ENCODE results near the gene TACC3. TPM values are rescaled to one million over a fixed set of nuclear protein-coding genes. Genes with fewer than 3 reads are reported as not detected.

Gene TACC3
- total RNA-seq, 4 donors from 2014 or later, result 8.6 to 15.0 (median 11.9) TPM

- 79 to 89% methylated on average over 18 to 29 of the region's 34 CpGs for WGBS, 2 donors
- TF ChIP-seq, protein P1, sequence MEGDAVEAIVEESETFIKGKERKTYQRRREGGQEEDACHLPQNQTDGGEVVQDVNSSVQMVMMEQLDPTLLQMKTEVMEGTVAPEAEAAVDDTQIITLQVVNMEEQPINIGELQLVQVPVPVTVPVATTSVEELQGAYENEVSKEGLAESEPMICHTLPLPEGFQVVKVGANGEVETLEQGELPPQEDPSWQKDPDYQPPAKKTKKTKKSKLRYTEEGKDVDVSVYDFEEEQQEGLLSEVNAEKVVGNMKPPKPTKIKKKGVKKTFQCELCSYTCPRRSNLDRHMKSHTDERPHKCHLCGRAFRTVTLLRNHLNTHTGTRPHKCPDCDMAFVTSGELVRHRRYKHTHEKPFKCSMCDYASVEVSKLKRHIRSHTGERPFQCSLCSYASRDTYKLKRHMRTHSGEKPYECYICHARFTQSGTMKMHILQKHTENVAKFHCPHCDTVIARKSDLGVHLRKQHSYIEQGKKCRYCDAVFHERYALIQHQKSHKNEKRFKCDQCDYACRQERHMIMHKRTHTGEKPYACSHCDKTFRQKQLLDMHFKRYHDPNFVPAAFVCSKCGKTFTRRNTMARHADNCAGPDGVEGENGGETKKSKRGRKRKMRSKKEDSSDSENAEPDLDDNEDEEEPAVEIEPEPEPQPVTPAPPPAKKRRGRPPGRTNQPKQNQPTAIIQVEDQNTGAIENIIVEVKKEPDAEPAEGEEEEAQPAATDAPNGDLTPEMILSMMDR (IDR thresholded peaks at IDR 0.05), result no peak
- no peak for TF ChIP-seq EP300 (IDR thresholded peaks at IDR 0.05)
- TF ChIP-seq POLR2A (IDR thresholded peaks at IDR 0.05), result no peak
- Histone ChIP-seq H3K36me3 (no peaks in the 10 kb centered on the region), H3K27me3 (no peaks in the 10 kb centered on the region), H3K27ac (no peak overlapping the region), H3K4me3 (no peak overlapping the region), H3K9me3 (no peaks in the 10 kb centered on the region), H3K4me1 (peaks cover 0 to 22% (median 0%) of the 10 kb centered on the region in 4 donors)
- DNase-seq (ENCODE audit: low spot score in 2 of 2), result no peak
Measured at GRCh38 chr4:1786544-1787362, 65.4 kb downstream of the TACC3 start.

DNA sequence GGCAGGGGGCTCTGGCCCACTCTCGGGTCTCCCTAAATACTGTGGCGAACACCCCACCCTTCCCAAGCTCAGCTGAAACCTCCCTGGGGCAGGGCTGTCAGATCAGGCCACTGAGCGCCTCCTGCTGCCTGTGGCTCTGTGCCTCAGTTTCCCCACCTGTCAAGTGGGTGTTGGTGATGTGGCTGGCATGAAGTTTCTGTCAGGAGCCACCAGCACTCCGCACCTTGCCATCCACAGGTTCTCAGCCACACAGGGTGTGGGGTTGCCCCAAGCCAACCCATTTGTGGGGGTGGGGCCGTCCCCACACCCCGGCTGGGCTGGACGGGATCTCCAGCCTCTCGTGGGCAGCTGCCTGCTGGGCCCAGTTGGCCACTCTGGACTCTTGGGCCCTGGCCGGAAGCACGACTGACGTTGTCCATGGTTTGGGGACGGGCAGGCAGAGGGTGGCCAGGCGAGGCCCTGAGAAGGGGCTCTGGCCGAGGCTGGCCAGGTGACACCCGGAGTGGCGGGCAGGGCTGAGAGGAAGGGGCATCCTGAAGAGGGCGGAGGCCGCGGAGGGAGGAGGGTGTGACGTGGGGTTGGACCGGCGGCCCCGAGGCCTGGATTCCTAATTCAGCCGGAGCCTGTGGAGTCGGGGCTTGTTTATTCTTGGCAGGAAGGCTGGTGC is 66.2 kb downstream of the TACC3 start:
- 36 to 50% methylated on average over 19 to 23 of the region's 25 CpGs for WGBS, 2 donors
- H3K4me3 ChIP-seq, result no peak overlapping the region
- no peak overlapping the region for H3K27ac ChIP-seq
- peaks cover 0 to 23% (median 0%) of the 10 kb centered on the region in 4 donors for H3K4me1 ChIP-seq
- TF ChIP-seq EP300 (IDR thresholded peaks at IDR 0.05) (no peak), POLR2A (IDR thresholded peaks at IDR 0.05) (no peak)
- TF ChIP-seq, protein P1 (IDR thresholded peaks at IDR 0.05), result no peak
- H3K9me3 ChIP-seq, result no peaks in the 10 kb centered on the region
- no peak for DNase-seq (ENCODE audit: low spot score in 2 of 2)
- H3K36me3 ChIP-seq, result no peaks in the 10 kb centered on the region
- peaks cover 0 to 4% of the 10 kb centered on the region in 2 donors for H3K27me3 ChIP-seq

- H3K9me3 ChIP-seq, result no peaks in the 10 kb centered on the region
- no peak for DNase-seq (ENCODE audit: low spot score in 2 of 2)
- WGBS, 2 donors, result 50 to 58% methylated on average over 10 to 13 of the region's 13 CpGs
- peaks cover 0 to 28% (median 0%) of the 10 kb centered on the region in 4 donors for H3K4me1 ChIP-seq
- H3K27ac ChIP-seq, result no peak overlapping the region
- no peak overlapping the region for H3K4me3 ChIP-seq
- peaks cover 0 to 7% of the 10 kb centered on the region in 2 donors for H3K27me3 ChIP-seq
- TF ChIP-seq, protein P1 (IDR thresholded peaks at IDR 0.05), result no peak
- TF ChIP-seq EP300 (IDR thresholded peaks at IDR 0.05) (no peak), POLR2A (IDR thresholded peaks at IDR 0.05) (no peak)
- no peaks in the 10 kb centered on the region for H3K36me3 ChIP-seq
Measured at GRCh38 chr4:1788254-1788973, 67.1 kb downstream of the TACC3 start.

DNA sequence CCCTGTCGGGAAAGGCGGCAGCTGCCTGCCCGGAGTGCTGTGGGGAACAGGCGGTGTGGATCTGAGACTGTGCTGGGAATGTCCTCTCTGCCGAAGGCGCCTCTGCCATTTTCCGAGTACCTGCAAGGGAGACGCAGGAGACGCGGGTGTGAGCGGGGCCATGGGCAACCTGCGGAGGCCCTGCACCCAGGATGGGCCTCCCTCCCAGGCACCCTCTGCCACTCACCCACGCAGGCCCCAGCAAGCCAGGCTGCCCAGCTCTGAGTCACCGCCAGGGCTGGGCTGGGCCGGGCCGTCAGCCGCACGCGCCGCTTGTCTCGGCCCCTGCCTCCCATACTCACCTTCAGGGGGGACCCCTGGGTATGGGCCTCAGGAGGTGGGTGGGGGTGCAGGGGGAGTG is 68.2 kb downstream of the TACC3 start:
- Histone ChIP-seq H3K36me3 (no peaks in the 10 kb centered on the region), H3K4me3 (no peak overlapping the region), H3K27me3 (peaks cover 0 to 14% of the 10 kb centered on the region in 2 donors), H3K27ac (no peak overlapping the region), H3K4me1 (peaks cover 0 to 37% (median 4%) of the 10 kb centered on the region in 4 donors), H3K9me3 (no peaks in the 10 kb centered on the region)
- WGBS, 2 donors, result 86 to 93% methylated on average over 20 to 21 of the region's 21 CpGs
- TF ChIP-seq EP300 (IDR thresholded peaks at IDR 0.05) (no peak), POLR2A (IDR thresholded peaks at IDR 0.05) (no peak)
- TF ChIP-seq, protein P1 (IDR thresholded peaks at IDR 0.05), result no peak
- DNase-seq (ENCODE audit: low spot score in 2 of 2), result no peak
